ENCODE results near the gene MEF2B. TPM values are rescaled to one million over a fixed set of nuclear protein-coding genes. Genes with fewer than 3 reads are reported as not detected.

Gene MEF2B
- total and polyA plus RNA-seq, 2 donors (not counting 3 experiments of a cell fraction or from before 2014, with no cell fraction given): 0.52 to 1.2 TPM

- intact Hi-C loops (cut with micrococcal nuclease): no loop called here
- Histone ChIP-seq H3K9me1 (replicated peaks; ENCODE audit: control insufficient read depth, extremely low read depth, insufficient read depth, low read length) (no peaks in the 10 kb centered on the region), H3K9me3 (replicated peaks; ENCODE audit: control insufficient read depth, insufficient read depth, low read length) (no peaks in the 10 kb centered on the region), H3K36me3 (ENCODE audit: control insufficient read depth in 2 of 2, extremely low read depth in 1 of 2, insufficient read depth in 2 of 2, low read length in 2 of 2) (no peaks in the 10 kb centered on the region), H3K4me1 (ENCODE audit: control insufficient read depth, extremely low read depth, insufficient read depth, low read length) (peaks cover 8% of the 10 kb centered on the region), H3K4me2 (ENCODE audit: insufficient read depth, low read length) (no peak overlapping the region), H4K20me1 (replicated peaks; ENCODE audit: control insufficient read depth, extremely low read depth, insufficient read depth, low read length) (no peaks in the 10 kb centered on the region), H2AFZ (ENCODE audit: low read depth, low read length) (no peak overlapping the region), H3K9ac (replicated peaks; ENCODE audit: extremely low read depth, insufficient read depth, low read length) (no peak overlapping the region), H3K27me3 (ENCODE audit: control insufficient read depth in 2 of 2, insufficient read depth in 2 of 2, low read length in 2 of 2) (no peaks in the 10 kb centered on the region), H3K4me3 (replicated peaks in 1 of 3; ENCODE audit: insufficient read depth in 1 of 3, low read depth in 1 of 3, low read length in 3 of 3) (no peak overlapping the region), H3K79me2 (ENCODE audit: control insufficient read depth, insufficient read depth, low read length) (no peaks in the 10 kb centered on the region), H3K27ac (ENCODE audit: insufficient read depth, low read depth, low read length) (no peak overlapping the region)
- ChIA-PET POLR2A (no interaction called here), CTCF (no interaction called here)
- no peak for DNase-seq (ENCODE audit: low read depth, low spot score)
- no peak for FAIRE-seq
- TF ChIP-seq POLR2A (IDR thresholded peaks at IDR 0.05; ENCODE audit: low read depth, low read length) (no peak), FOS (IDR thresholded peaks at IDR 0.05; ENCODE audit: borderline replicate concordance, insufficient read depth, low read length) (no peak), POLR2AphosphoS5 (IDR thresholded peaks at IDR 0.05; ENCODE audit: insufficient read depth, low read depth, low read length) (no peak), JUN (IDR thresholded peaks at IDR 0.05; ENCODE audit: borderline replicate concordance, insufficient read depth, insufficient read length, low read depth) (no peak), EZH2 (IDR thresholded peaks at IDR 0.05; ENCODE audit: borderline replicate concordance, low read depth, low read length, severe bottlenecking) (no peak), MYC (IDR thresholded peaks at IDR 0.05; ENCODE audit: low read depth, low read length) (no peak), GATA2 (IDR thresholded peaks at IDR 0.05; ENCODE audit: insufficient read depth, insufficient read length, low read depth, low read length) (no peak), MAX (IDR thresholded peaks at IDR 0.05; ENCODE audit: insufficient read depth, insufficient read length) (no peak)
- TF ChIP-seq, protein P1, sequence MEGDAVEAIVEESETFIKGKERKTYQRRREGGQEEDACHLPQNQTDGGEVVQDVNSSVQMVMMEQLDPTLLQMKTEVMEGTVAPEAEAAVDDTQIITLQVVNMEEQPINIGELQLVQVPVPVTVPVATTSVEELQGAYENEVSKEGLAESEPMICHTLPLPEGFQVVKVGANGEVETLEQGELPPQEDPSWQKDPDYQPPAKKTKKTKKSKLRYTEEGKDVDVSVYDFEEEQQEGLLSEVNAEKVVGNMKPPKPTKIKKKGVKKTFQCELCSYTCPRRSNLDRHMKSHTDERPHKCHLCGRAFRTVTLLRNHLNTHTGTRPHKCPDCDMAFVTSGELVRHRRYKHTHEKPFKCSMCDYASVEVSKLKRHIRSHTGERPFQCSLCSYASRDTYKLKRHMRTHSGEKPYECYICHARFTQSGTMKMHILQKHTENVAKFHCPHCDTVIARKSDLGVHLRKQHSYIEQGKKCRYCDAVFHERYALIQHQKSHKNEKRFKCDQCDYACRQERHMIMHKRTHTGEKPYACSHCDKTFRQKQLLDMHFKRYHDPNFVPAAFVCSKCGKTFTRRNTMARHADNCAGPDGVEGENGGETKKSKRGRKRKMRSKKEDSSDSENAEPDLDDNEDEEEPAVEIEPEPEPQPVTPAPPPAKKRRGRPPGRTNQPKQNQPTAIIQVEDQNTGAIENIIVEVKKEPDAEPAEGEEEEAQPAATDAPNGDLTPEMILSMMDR (IDR thresholded peaks at IDR 0.05; ENCODE audit: extremely low read depth in 1 of 2, insufficient read depth in 1 of 2, low read depth in 1 of 2, low read length in 2 of 2): no peak
- no TSS peak for BruUV-seq (replicated peaks)
- dilution Hi-C loops (cut with MboI; ENCODE audit: extremely low pct_ligation_motif_present, low sequenced_read_pairs): no loop called here
These were observed 36.1 kb downstream of the MEF2B start for GRCh38 chr19:19133985-19134384.
